HG02610 (cell line): Measurements from ENCODE around the gene CSK.

Source experiments
- ATAC-seq: cut with Tn5 transposase; IDR thresholded peaks from one replicate; pipeline ENCODE4 v1.9.1; 2021; ENCODE audit warnings: mild to moderate bottlenecking, moderate library complexity; ENCODE audit not compliant: unreplicated experiment

The CSK gene

GRCh38 chr15:74786551-74787165, 4.8 kb downstream of the CSK start:
- ATAC-seq, result no peak

GRCh38 chr15:74787251-74788041, 5.6 kb downstream of the CSK start:
- ATAC-seq, result peak; percentile 41

GRCh38 chr15:74788042-74788682, 6.3 kb downstream of the CSK start:
- ATAC-seq, result no peak

GRCh38 chr15:74788683-74789151, 6.8 kb downstream of the CSK start:
- peak; percentile 38 for ATAC-seq

GRCh38 chr15:74789171-74789631, 7.3 kb downstream of the CSK start:
- no peak for ATAC-seq

GRCh38 chr15:74789741-74790079, 7.8 kb downstream of the CSK start:
- ATAC-seq, result no peak

GRCh38 chr15:74790080-74790916, 8.4 kb downstream of the CSK start:
- ATAC-seq, result no peak

- ATAC-seq, result no peak
Measured at GRCh38 chr15:74791007-74791406, 9.1 kb downstream of the CSK start.

- ATAC-seq, result no peak
Measured at GRCh38 chr15:74791667-74792066, 9.8 kb downstream of the CSK start.

GRCh38 chr15:74792227-74793016, 10.5 kb downstream of the CSK start:
- ATAC-seq, result no peak

- ATAC-seq, result no peak
Measured at GRCh38 chr15:74793135-74794028, 11.5 kb downstream of the CSK start.

GRCh38 chr15:74794248-74794969, 12.5 kb downstream of the CSK start:
- no peak for ATAC-seq

GRCh38 chr15:74794970-74795349, 13.1 kb downstream of the CSK start:
- ATAC-seq, result no peak

- ATAC-seq, result no peak
Measured at GRCh38 chr15:74795966-74796625, 14.2 kb downstream of the CSK start.

GRCh38 chr15:74798388-74799254, 16.7 kb downstream of the CSK start:
- ATAC-seq, result no peak

- no peak for ATAC-seq
Measured at GRCh38 chr15:74799255-74799855, 17.5 kb downstream of the CSK start.
